Heart right ventricle (tissue), 16 donors: ENCODE results near the gene SLC2A5. TPM values are rescaled to one million over a fixed set of nuclear protein-coding genes. Genes with fewer than 3 reads are reported as not detected.
A peak's percentile ranks its signal among the peaks of the same experiment; 100 is the strongest.

Experiments used
- ATAC-seq, 8 donors: fragments of 200-7000 bp; cut with Tn5 transposase; one replicate each; pipeline ENCODE4 v1.9.1; 2020; ENCODE audit warnings: mild to moderate bottlenecking in 8 of 8, moderate library complexity in 8 of 8, moderate number of reproducible peaks in 1 of 8
- DNase-seq, 2 donors: peaks; one replicate each; pipeline ENCODE4 v3.0.0-alpha.2; 2020
- H3K27ac ChIP-seq, 10 donors: fragments of 200-600 bp; sonication (generic) in 2 of 10; one replicate each; pipeline versions ENCODE4 v1.5.0 to v1.8.0; 2020 to 2022; ENCODE audit warnings: mild to moderate bottlenecking in 3 of 10
- H3K27me3 ChIP-seq, 7 donors: fragments of 200-600 bp; one replicate each; pipeline ENCODE4 v1.8.0; 2021 to 2022; ENCODE audit warnings: mild to moderate bottlenecking in 2 of 7
- H3K36me3 ChIP-seq, 9 donors: fragments of 200-600 bp; sonication (generic) in 1 of 9; one replicate each; pipeline versions ENCODE4 v1.5.0 to v1.8.0; 2020 to 2022; ENCODE audit warnings: mild to moderate bottlenecking in 2 of 9
- H3K4me1 ChIP-seq, 9 donors: fragments of 200-600 bp; sonication (generic) in 1 of 9; one replicate each; pipeline versions ENCODE4 v1.5.0 to v1.8.0; 2020 to 2022; ENCODE audit warnings: mild to moderate bottlenecking in 4 of 9
- H3K4me3 ChIP-seq, 10 donors: fragments of 200-600 bp; sonication (generic) in 2 of 10; one replicate each; pipeline versions ENCODE4 v1.5.0 to v1.8.0; 2020 to 2022; ENCODE audit warnings: mild to moderate bottlenecking in 7 of 10, moderate library complexity in 2 of 10
- H3K9me3 ChIP-seq, 11 donors: fragments of 200-600 bp in 10 of 11; sonication (generic) in 2 of 11; one replicate each; pipeline versions ENCODE4 v1.5.0 to v1.8.0; 2013 to 2022; ENCODE audit warnings: mild to moderate bottlenecking in 2 of 11, control low read depth in 1 of 11, moderate library complexity in 1 of 11
- WGBS, 2 donors: extraction: QIAGEN DNeasy Blood & Tissue Kit; methylation state at CpG; one replicate each; pipeline ENCODE4 v1.1.7; 2013; ENCODE audit warnings: inconsistent platforms in 1 of 2; 5-methylcytosine and 5-hydroxymethylcytosine counted together
- intact Hi-C, 10 donors: fragments of 100-400 bp; cut with DNase I; formaldehyde crosslinking; loops; one replicate each; pipeline versions ENCODE4 v1.11.1 to v1.14.2; 2022
- polyA plus RNA-seq, 2 donors: library from polyadenylated mRNA; stranded (reverse); fragments of 200-250 nt; gene quantifications; one replicate each; pipeline ENCODE4 v1.2.3, GENCODE V29; 2013
- total RNA-seq, 10 donors: library from RNA; stranded (reverse); fragmentation: NEBNext Ultra II Directional in 3 of 10; extraction: Animal tissue kit (Norgen Biotek cat#: 25700) in 3 of 10; gene quantifications; one replicate each; pipeline versions ENCODE4 v1.2.1 to v1.2.4, GENCODE V29; 2021 to 2023
- TF ChIP-seq, protein P1 (sequence below), 9 donors: fragments of 200-600 bp; sonication (generic) in 2 of 9; IDR thresholded peaks; one replicate each; pipeline versions ENCODE4 v1.5.0 to v1.8.0; 2021 to 2022; ENCODE audit warnings: antibody characterized with exemption in 9 of 9, mild to moderate bottlenecking in 5 of 9, moderate library complexity in 1 of 9
- donor health status: Arrhythmogenic right ventricular cardiomyopathy.
- donor health status: ischemic (EF 13 %, LVEDD 7.1; RV severe dilation, severe dysfunction).
- donor health status: healthy with polysubstance abuse.
- donor health status: DM: no; HTN: yes; CAD: no.
- donor health status: DM: no; HTN: no; CAD: no.
- donor health status: ischemic (EF 25% LVEDD 6.9; RV normal size, moderate dysfunction).
- donor health status: ischemic (EF 25% LVEDD 5.7; RV mildly dilated, moderate dysfunction).
- donor health status: healthy.
- donor health status: DM: yes; HTN: yes; CAD: no.
- donor health status: Ischemic cardiomyopathy.
- donor health status: ischemic (EF 35%, LVEDD 5.7; RV mildly dilated, moderate dysfunction).
- donor health status: nonischemic (EF 11% LVEDD 7.7; RV severe dilation, severe dysfunction).
- donor health status: DM: yes; HTN: yes; CAD: no.
- donor health status: PGD.
- donor health status: ischemic (EF 29% LVEDD 5.4; RV normal size, mild dysfunction).
- donor health status: nonischemic (EF 23%, LVEDD 6.1; RV moderate dilation, normal function).

SLC2A5 gene
- total and polyA plus RNA-seq, 12 donors = 0.39 to 15.6 (median 3.8) TPM

GRCh38 chr1:9059891-9060744, 9.3 kb downstream of the SLC2A5 start:
- peaks cover 0 to 12% (median 0%) of the 10 kb centered on the region in 9 donors for H3K36me3 ChIP-seq
- intact Hi-C loops = no loop called here
- no peak for ATAC-seq

DNA sequence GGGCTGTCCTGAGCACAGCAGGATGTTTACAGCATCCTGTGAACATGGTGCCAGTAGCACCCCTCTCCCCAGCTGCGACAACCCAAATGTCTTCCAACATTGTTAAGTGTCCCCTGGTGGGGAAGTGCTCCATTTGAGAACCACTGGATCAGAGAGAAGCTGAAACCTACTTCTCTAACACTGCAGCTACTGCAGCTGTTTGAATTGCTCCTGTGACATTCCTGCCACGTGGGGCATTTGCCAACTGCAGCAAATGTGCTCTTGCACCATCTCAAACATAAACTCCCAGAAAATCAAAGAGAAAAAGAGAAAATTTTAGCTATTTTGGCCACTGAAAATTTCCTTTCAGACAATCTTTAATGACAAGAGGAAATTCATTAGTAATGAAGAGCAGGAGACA, 11.0 kb downstream of the SLC2A5 start:
- Histone ChIP-seq H3K36me3 (peaks cover 0 to 12% (median 0%) of the 10 kb centered on the region in 9 donors), H3K4me1 (peaks cover 0 to 22% (median 3%) of the 10 kb centered on the region in 9 donors), H3K9me3 (no peaks in the 10 kb centered on the region), H3K27me3 (no peaks in the 10 kb centered on the region), H3K27ac (no peak overlapping the region), H3K4me3 (no peak overlapping the region)
- TF ChIP-seq, protein P1, sequence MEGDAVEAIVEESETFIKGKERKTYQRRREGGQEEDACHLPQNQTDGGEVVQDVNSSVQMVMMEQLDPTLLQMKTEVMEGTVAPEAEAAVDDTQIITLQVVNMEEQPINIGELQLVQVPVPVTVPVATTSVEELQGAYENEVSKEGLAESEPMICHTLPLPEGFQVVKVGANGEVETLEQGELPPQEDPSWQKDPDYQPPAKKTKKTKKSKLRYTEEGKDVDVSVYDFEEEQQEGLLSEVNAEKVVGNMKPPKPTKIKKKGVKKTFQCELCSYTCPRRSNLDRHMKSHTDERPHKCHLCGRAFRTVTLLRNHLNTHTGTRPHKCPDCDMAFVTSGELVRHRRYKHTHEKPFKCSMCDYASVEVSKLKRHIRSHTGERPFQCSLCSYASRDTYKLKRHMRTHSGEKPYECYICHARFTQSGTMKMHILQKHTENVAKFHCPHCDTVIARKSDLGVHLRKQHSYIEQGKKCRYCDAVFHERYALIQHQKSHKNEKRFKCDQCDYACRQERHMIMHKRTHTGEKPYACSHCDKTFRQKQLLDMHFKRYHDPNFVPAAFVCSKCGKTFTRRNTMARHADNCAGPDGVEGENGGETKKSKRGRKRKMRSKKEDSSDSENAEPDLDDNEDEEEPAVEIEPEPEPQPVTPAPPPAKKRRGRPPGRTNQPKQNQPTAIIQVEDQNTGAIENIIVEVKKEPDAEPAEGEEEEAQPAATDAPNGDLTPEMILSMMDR (IDR thresholded peaks at IDR 0.05) = peak in 5 of 9 donors; percentile 18 to 43 (median 34)
- intact Hi-C loops = no loop called here
- DNase-seq (no peak), ATAC-seq (no peak)
- 53 to 58% methylated on average over 2 of the region's 2 CpGs for WGBS, 2 donors

More at GRCh38 chr1:9059891-9060744, 9.3 kb downstream of the SLC2A5 start:
- Histone ChIP-seq H3K27ac (no peak overlapping the region), H3K9me3 (no peaks in the 10 kb centered on the region), H3K4me1 (peaks cover 0 to 36% (median 16%) of the 10 kb centered on the region in 9 donors), H3K4me3 (no peak overlapping the region), H3K27me3 (no peaks in the 10 kb centered on the region)
- TF ChIP-seq, protein P1 (IDR thresholded peaks at IDR 0.05) = no peak
- WGBS, 2 donors = 89 to 95% methylated on average over 4 of the region's 4 CpGs
- DNase-seq = no peak

DNA sequence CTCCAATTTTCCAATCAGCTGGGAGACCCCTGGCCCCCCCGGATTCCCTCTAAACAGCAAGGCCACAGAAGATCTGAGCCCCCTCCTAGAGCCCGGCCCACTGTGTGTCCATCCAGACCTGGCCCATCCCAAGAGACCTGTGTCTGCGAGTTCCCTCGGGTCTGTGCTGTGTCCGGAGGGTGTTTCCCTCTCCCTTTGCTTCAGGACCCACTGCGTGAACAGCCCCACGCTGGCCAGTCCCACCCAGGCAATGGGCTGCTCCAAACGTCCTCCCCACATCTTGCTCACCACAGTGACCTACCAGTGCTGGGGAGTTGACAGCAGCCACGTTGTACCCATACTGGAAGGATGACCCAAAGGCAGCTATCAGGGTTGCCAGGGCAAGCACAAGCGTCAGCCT, 11.6 kb downstream of the SLC2A5 start:
- intact Hi-C loops = no loop called here
- DNase-seq (no peak), ATAC-seq (no peak)
- 82 to 84% methylated on average over 10 of the region's 10 CpGs for WGBS, 2 donors
- H3K36me3 ChIP-seq = peaks cover 0 to 12% (median 0%) of the 10 kb centered on the region in 9 donors
- TF ChIP-seq, protein P1 (IDR thresholded peaks at IDR 0.05) = no peak
- H3K4me1 ChIP-seq = peaks cover 0 to 22% (median 3%) of the 10 kb centered on the region in 9 donors
- H3K27ac ChIP-seq = no peak overlapping the region
- H3K9me3 ChIP-seq = no peaks in the 10 kb centered on the region
- H3K4me3 ChIP-seq = no peak overlapping the region
- no peaks in the 10 kb centered on the region for H3K27me3 ChIP-seq

- TF ChIP-seq, protein P1 (IDR thresholded peaks at IDR 0.05) = no peak
- no peaks in the 10 kb centered on the region for H3K4me1 ChIP-seq
- no peak overlapping the region for H3K4me3 ChIP-seq
- peaks cover 0 to 25% (median 0%) of the 10 kb centered on the region in 9 donors for H3K36me3 ChIP-seq
- 91 to 92% methylated on average over 6 of the region's 6 CpGs for WGBS, 2 donors
- H3K9me3 ChIP-seq = no peaks in the 10 kb centered on the region
- ATAC-seq = no peak
- no peaks in the 10 kb centered on the region for H3K27me3 ChIP-seq
- intact Hi-C loops = no loop called here
- DNase-seq = no peak
- no peak overlapping the region for H3K27ac ChIP-seq
Observed at GRCh38 chr1:9052272-9053049, 17.0 kb downstream of the SLC2A5 start.
